ENCODE results near the gene PKNOX2. TPM values are rescaled to one million over a fixed set of nuclear protein-coding genes. Genes with fewer than 3 reads are reported as not detected.
A peak's percentile ranks its signal among the peaks of the same experiment; 100 is the strongest.

PKNOX2 gene
- total RNA-seq, 4 donors from 2014 or later: 0.27 to 4.8 (median 0.75) TPM; not detected in 1

- Histone ChIP-seq H3K4me3 (no peak overlapping the region), H3K36me3 (no peaks in the 10 kb centered on the region), H3K27ac (peak overlapping the region; percentile 24 to 59 (median 44)), H3K4me1 (no peaks in the 10 kb centered on the region), H3K27me3 (no peaks in the 10 kb centered on the region), H3K9me3 (no peaks in the 10 kb centered on the region)
- DNase-seq: no peak
- intact Hi-C loops (cut with DNase I; ENCODE audit: low total_unique reads) (no loop called here), in situ Hi-C loops (cut with MboI; ENCODE audit: low pct_ligation_motif_present in 1 of 4, low pct_unique_long_range_greater_than_20kb in 1 of 4, low sequenced_read_pairs in 3 of 4) (loop anchor here in 2 of 4 donors (25.0 kb wide), 1 partner anchor 176 kb away; the partner anchor contains the start of gene PKNOX2 (in 2 of the 2))
- 62% methylated on average over 11 of the region's 11 CpGs; no CpG with 5 or more reads in 1 of the 2 donors for WGBS, 2 donors (ENCODE audit: low coverage in 1 of 2)
- TF ChIP-seq CTCF (IDR thresholded peaks at IDR 0.05) (no peak), POLR2A (IDR thresholded peaks at IDR 0.05) (no peak), EP300 (IDR thresholded peaks at IDR 0.05; ENCODE audit: low read depth) (no peak), POLR2AphosphoS5 (IDR thresholded peaks at IDR 0.05) (no peak)
Measured at GRCh38 chr11:125337836-125338834, 173.6 kb downstream of the PKNOX2 start.

- intact Hi-C loops (cut with DNase I; ENCODE audit: low total_unique reads) (no loop called here), in situ Hi-C loops (cut with MboI; ENCODE audit: low pct_ligation_motif_present in 1 of 4, low pct_unique_long_range_greater_than_20kb in 1 of 4, low sequenced_read_pairs in 3 of 4) (loop anchor here in 2 of 4 donors (25.0 kb wide), 1 partner anchor 177 kb away; the partner anchor contains the start of gene PKNOX2 (in 2 of the 2))
- TF ChIP-seq POLR2A (IDR thresholded peaks at IDR 0.05): no peak
- no peak for TF ChIP-seq CTCF (IDR thresholded peaks at IDR 0.05)
- no peak for TF ChIP-seq EP300 (IDR thresholded peaks at IDR 0.05; ENCODE audit: low read depth)
- TF ChIP-seq POLR2AphosphoS5 (IDR thresholded peaks at IDR 0.05): no peak
- Histone ChIP-seq H3K27ac (peak overlapping the region; percentile 24 to 59 (median 44)), H3K4me3 (no peak overlapping the region), H3K27me3 (no peaks in the 10 kb centered on the region), H3K4me1 (no peaks in the 10 kb centered on the region), H3K36me3 (no peaks in the 10 kb centered on the region), H3K9me3 (no peaks in the 10 kb centered on the region)
- DNase-seq: no peak
- WGBS, 2 donors (ENCODE audit: low coverage in 1 of 2): 64% methylated on average over 17 of the region's 17 CpGs; no CpG with 5 or more reads in 1 of the 2 donors
Measured at GRCh38 chr11:125338886-125339811, 174.6 kb downstream of the PKNOX2 start.

GRCh38 chr11:125341676-125342075, 177.1 kb downstream of the PKNOX2 start:
- no peak for DNase-seq
- intact Hi-C loops (cut with DNase I; ENCODE audit: low total_unique reads) (no loop called here), in situ Hi-C loops (cut with MboI; ENCODE audit: low pct_ligation_motif_present in 1 of 4, low pct_unique_long_range_greater_than_20kb in 1 of 4, low sequenced_read_pairs in 3 of 4) (loop anchor here in 3 of 4 donors (10.0 to 25.0 kb wide), 2 partner anchors 177 to 179 kb away; partner anchors contain the start of gene PKNOX2 (in 3 of the 3))
- Histone ChIP-seq H3K36me3 (no peaks in the 10 kb centered on the region), H3K4me1 (peaks cover 0 to 8% (median 3%) of the 10 kb centered on the region in 4 donors), H3K4me3 (no peak overlapping the region), H3K27me3 (no peaks in the 10 kb centered on the region), H3K9me3 (no peaks in the 10 kb centered on the region), H3K27ac (no peak overlapping the region)
- 86 to 100% methylated on average over 2 to 13 of the region's 13 CpGs for WGBS, 2 donors (ENCODE audit: low coverage in 1 of 2)
- no peak for TF ChIP-seq POLR2A (IDR thresholded peaks at IDR 0.05)
- TF ChIP-seq POLR2AphosphoS5 (IDR thresholded peaks at IDR 0.05): no peak
- TF ChIP-seq EP300 (IDR thresholded peaks at IDR 0.05; ENCODE audit: low read depth): no peak
- no peak for TF ChIP-seq CTCF (IDR thresholded peaks at IDR 0.05)

All from transverse colon (tissue), 4 donors.